Renal cortical epithelial cell (primary cell): ENCODE measurements around the gene AKAIN1. TPM values are rescaled to one million over a fixed set of nuclear protein-coding genes. Genes with fewer than 3 reads are reported as not detected.

ENCODE experiments used
- DNase-seq: peaks from one replicate; pipeline ENCODE4 v3.0.0-alpha.2; 2011; ENCODE audit warnings: low read depth
- total RNA-seq: library from RNA; depleted of rRNA; stranded (reverse); fragments of >200 nt; gene quantifications from 2 replicates; pipeline ENCODE4 v1.2.3, GENCODE V29; 2014

Gene AKAIN1
- total RNA-seq, 1 donor from 2014 or later, result not detected

GRCh38 chr18:5159080-5159479, 38.0 kb downstream of the AKAIN1 start:
- no peak for DNase-seq

- no peak for DNase-seq
These were observed 38.5 kb downstream of the AKAIN1 start for GRCh38 chr18:5158587-5158986.

GRCh38 chr18:5158172-5158571, 38.9 kb downstream of the AKAIN1 start:
- DNase-seq, result no peak

GRCh38 chr18:5155907-5156287, 41.2 kb downstream of the AKAIN1 start:
- no peak for DNase-seq

GRCh38 chr18:5155218-5155906, 41.7 kb downstream of the AKAIN1 start:
- DNase-seq, result no peak

GRCh38 chr18:5152343-5153020, 44.6 kb downstream of the AKAIN1 start:
- no peak for DNase-seq

GRCh38 chr18:5150894-5151293, 46.2 kb downstream of the AKAIN1 start:
- DNase-seq, result no peak

- no peak for DNase-seq
These were observed 51.0 kb downstream of the AKAIN1 start for GRCh38 chr18:5146093-5146492.

GRCh38 chr18:5145168-5145825, 51.8 kb downstream of the AKAIN1 start:
- no peak for DNase-seq

- DNase-seq, result no peak
These were observed 52.4 kb downstream of the AKAIN1 start for GRCh38 chr18:5144629-5145028.

- no peak for DNase-seq
These were observed 54.2 kb downstream of the AKAIN1 start for GRCh38 chr18:5142859-5143258.

- no peak for DNase-seq
These were observed 54.9 kb downstream of the AKAIN1 start for GRCh38 chr18:5142131-5142530.

GRCh38 chr18:5137261-5137660, 59.8 kb downstream of the AKAIN1 start:
- DNase-seq, result no peak

GRCh38 chr18:5132987-5133386, 64.1 kb downstream of the AKAIN1 start:
- DNase-seq, result no peak

- no peak for DNase-seq
These were observed 74.8 kb downstream of the AKAIN1 start for GRCh38 chr18:5122272-5122671.

- DNase-seq, result no peak
These were observed 86.8 kb downstream of the AKAIN1 start for GRCh38 chr18:5110266-5110665.

- no peak for DNase-seq
These were observed 89.1 kb downstream of the AKAIN1 start for GRCh38 chr18:5107988-5108387.

GRCh38 chr18:5106730-5107129, 90.3 kb downstream of the AKAIN1 start:
- peak; percentile 1 for DNase-seq

- no peak for DNase-seq
These were observed 92.8 kb downstream of the AKAIN1 start for GRCh38 chr18:5104246-5104645.

- DNase-seq, result no peak
These were observed 93.4 kb downstream of the AKAIN1 start for GRCh38 chr18:5103693-5104092.

- DNase-seq, result no peak
These were observed 93.8 kb downstream of the AKAIN1 start for GRCh38 chr18:5103286-5103685.

- no peak for DNase-seq
These were observed 99.8 kb downstream of the AKAIN1 start for GRCh38 chr18:5097116-5097703.

- DNase-seq, result no peak
These were observed 101.8 kb downstream of the AKAIN1 start for GRCh38 chr18:5095239-5095638.
